Measurements from ENCODE around the gene PC.

DNA sequence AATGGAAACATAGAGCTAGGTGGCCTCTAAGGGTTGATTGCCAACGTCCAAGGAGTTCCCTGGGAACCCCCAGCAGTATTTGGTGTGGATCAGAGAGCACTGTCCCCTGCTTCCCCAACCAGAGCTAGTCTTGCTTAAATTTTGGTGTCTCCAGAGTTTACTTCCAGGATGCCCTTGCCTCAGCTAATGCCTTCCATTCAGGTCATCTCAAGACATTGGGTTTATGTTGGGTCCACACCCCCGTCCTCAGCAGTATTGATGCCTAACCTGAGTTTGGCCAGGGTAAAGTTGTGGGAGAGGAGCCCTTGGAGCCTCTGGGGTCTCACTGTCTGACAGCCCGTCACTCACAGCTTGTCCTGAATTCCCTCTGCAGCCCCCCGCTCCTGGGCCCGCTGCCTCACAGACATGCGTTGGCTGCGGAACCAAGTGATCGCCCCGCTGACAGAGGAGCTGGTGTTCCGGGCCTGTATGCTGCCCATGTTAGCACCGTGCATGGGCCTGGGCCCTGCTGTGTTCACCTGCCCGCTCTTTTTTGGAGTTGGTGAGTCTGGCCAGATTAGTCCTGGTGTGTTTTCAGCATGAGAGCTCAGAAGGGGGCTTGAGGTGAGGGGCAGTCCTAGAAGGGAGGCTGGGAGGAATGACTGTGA lies 113.6 kb downstream of the PC start:
- TF ChIP-seq SUZ12 (IDR thresholded peaks at IDR 0.05; ENCODE audit: extremely low read depth, insufficient read depth, insufficient read length) = no peak
- no peak for TF ChIP-seq YY1 (IDR thresholded peaks at IDR 0.05; ENCODE audit: insufficient read depth, insufficient read length)
